ENCODE measurements around the gene VTI1A.

GRCh38 chr10:112751651-112752050 is 304.6 kb downstream of the VTI1A start:
- TF ChIP-seq ZFP36 (IDR thresholded peaks at IDR 0.05; ENCODE audit: low read depth, low read length, partially characterized antibody): no peak
- TF ChIP-seq CTCF (IDR thresholded peaks at IDR 0.05 in 2 of 3, conservative IDR thresholded peaks at IDR 0.05 in 1 of 3; ENCODE audit: insufficient read depth in 2 of 3, low read depth in 1 of 3, low read length in 3 of 3): no peak
- no peak for TF ChIP-seq ZBTB33 (CRISPR knock-in tag; IDR thresholded peaks at IDR 0.05)
- no peak for TF ChIP-seq ARID4B (CRISPR knock-in tag; IDR thresholded peaks at IDR 0.05)

Measured in K562 (cell line).